HepG2 (cell line): Measurements from ENCODE around the gene RNASE7. TPM values are rescaled to one million over a fixed set of nuclear protein-coding genes. Genes with fewer than 3 reads are reported as not detected.

Experiments
- AHDC1 ChIP-seq: sonication (generic); formaldehyde crosslinking; IDR thresholded peaks from 2 replicates; pipeline ENCODE4 v1.5.1; 2020; ENCODE audit warnings: mild to moderate bottlenecking, missing genetic modification reagents, borderline replicate concordance
- CBX5 ChIP-seq: sonication (generic); formaldehyde crosslinking; IDR thresholded peaks from 2 replicates; pipeline ENCODE4 v1.4.0; 2020; ENCODE audit warnings: missing genetic modification reagents, borderline replicate concordance
- DBP ChIP-seq: sonication (generic); formaldehyde crosslinking; IDR thresholded peaks from 2 replicates; pipeline ENCODE4 v1.4.0; 2020; ENCODE audit warnings: missing genetic modification reagents; ENCODE audit errors: not compliant biosample characterization
- ELF4 ChIP-seq: sonication (generic); formaldehyde crosslinking; IDR thresholded peaks from 2 replicates; pipeline ENCODE4 v1.5.0; 2020; ENCODE audit warnings: missing genetic modification reagents, mild to moderate bottlenecking, moderate library complexity, borderline replicate concordance
- FOXK1 ChIP-seq: sonication (generic); formaldehyde crosslinking; IDR thresholded peaks from 2 replicates; pipeline ENCODE4 v1.4.0; 2020; ENCODE audit warnings: low read depth, missing genetic modification reagents, borderline replicate concordance
- KLF9 ChIP-seq: IDR thresholded peaks from 2 replicates; pipeline ENCODE4 v1.6.1; 2016; ENCODE audit warnings: low read depth
- NFE2L1 ChIP-seq: sonication (generic); formaldehyde crosslinking; IDR thresholded peaks from 2 replicates; pipeline ENCODE4 v1.4.0; 2020; ENCODE audit warnings: missing genetic modification reagents, mild to moderate bottlenecking, borderline replicate concordance
- NKX3-1 ChIP-seq: sonication (generic); formaldehyde crosslinking; IDR thresholded peaks from 2 replicates; pipeline ENCODE4 v1.5.0; 2020; ENCODE audit warnings: missing genetic modification reagents
- RARG ChIP-seq: sonication (generic); formaldehyde crosslinking; IDR thresholded peaks from 2 replicates; pipeline ENCODE4 v1.4.0; 2020; ENCODE audit warnings: low read depth, mild to moderate bottlenecking, missing genetic modification reagents
- SALL2 ChIP-seq: sonication (generic); formaldehyde crosslinking; IDR thresholded peaks from 2 replicates; pipeline ENCODE4 v1.8.1; 2023; ENCODE audit warnings: mild to moderate bottlenecking, missing genetic modification reagents, inconsistent platforms
- SIX4 ChIP-seq: sonication (generic); formaldehyde crosslinking; IDR thresholded peaks from 2 replicates; pipeline ENCODE4 v1.4.0; 2020; ENCODE audit warnings: missing genetic modification reagents
- SRF ChIP-seq: IDR thresholded peaks from 2 replicates; pipeline ENCODE4 v1.6.1; 2011; ENCODE audit warnings: mild to moderate bottlenecking, low read depth, low read length, moderate library complexity
- TFAP4 ChIP-seq: sonication (generic); IDR thresholded peaks from 2 replicates; pipeline ENCODE4 v1.6.1; 2016; ENCODE audit warnings: low read depth, borderline replicate concordance
- YEATS2 ChIP-seq: sonication (generic); formaldehyde crosslinking; IDR thresholded peaks from 2 replicates; pipeline ENCODE4 v1.4.0; 2020; ENCODE audit warnings: missing genetic modification reagents, borderline replicate concordance
- ZMYM3 ChIP-seq: sonication (generic); formaldehyde crosslinking; IDR thresholded peaks from 2 replicates; pipeline ENCODE4 v1.5.1; 2020; ENCODE audit warnings: mild to moderate bottlenecking, missing genetic modification reagents
- ZNF138 ChIP-seq: sonication (generic); formaldehyde crosslinking; IDR thresholded peaks from 2 replicates; pipeline ENCODE4 v1.5.0; 2020; ENCODE audit warnings: mild to moderate bottlenecking, low read depth, missing genetic modification reagents
- ZNF333 ChIP-seq: sonication (generic); formaldehyde crosslinking; IDR thresholded peaks from 2 replicates; pipeline ENCODE4 v1.4.0; 2020; ENCODE audit warnings: mild to moderate bottlenecking, missing genetic modification reagents, borderline replicate concordance
- ZNF446 ChIP-seq: sonication (generic); formaldehyde crosslinking; IDR thresholded peaks from 2 replicates; pipeline ENCODE4 v1.5.0; 2020; ENCODE audit warnings: mild to moderate bottlenecking, missing genetic modification reagents
- ZNF484 ChIP-seq: sonication (generic); formaldehyde crosslinking; IDR thresholded peaks from 2 replicates; pipeline ENCODE4 v1.5.1; 2020; ENCODE audit warnings: mild to moderate bottlenecking, low read depth, missing genetic modification reagents, borderline replicate concordance
- ZNF550 ChIP-seq: sonication (generic); formaldehyde crosslinking; IDR thresholded peaks from 2 replicates; pipeline ENCODE4 v1.4.0; 2020; ENCODE audit warnings: mild to moderate bottlenecking, missing genetic modification reagents, borderline replicate concordance
- ZNF558 ChIP-seq: sonication (generic); formaldehyde crosslinking; IDR thresholded peaks from 2 replicates; pipeline ENCODE4 v1.9.0; 2022; ENCODE audit warnings: mild to moderate bottlenecking, missing genetic modification reagents, borderline replicate concordance
- ZNF780A ChIP-seq: sonication (generic); formaldehyde crosslinking; IDR thresholded peaks from 2 replicates; pipeline ENCODE4 v1.8.0; 2022; ENCODE audit warnings: mild to moderate bottlenecking, missing genetic modification reagents, moderate library complexity
- polyA plus RNA-seq, 8 experiments: library from polyadenylated mRNA; depleted of rRNA in 3 of 8; stranded (reverse) in 7 of 8; unstranded in 1 of 8; fragments of >200 nt; fragmentation: Illumina TruSeq in 4 of 8; extraction: Trizol in 4 of 8; gene quantifications; 2 replicates each; pipeline versions ENCODE4 v1.2.1 to v1.2.3, GENCODE V29; 2011 to 2016; ENCODE audit warnings: low read depth in 4 of 8, missing spikeins in 1 of 8, mixed read lengths in 1 of 8; ENCODE audit not compliant: insufficient read depth in 1 of 8
- total RNA-seq, 5 experiments: library from RNA; depleted of rRNA; stranded (reverse); fragments of >200 nt; fragmentation: Illumina TruSeq; extraction: Trizol; gene quantifications; 2 replicates each; pipeline ENCODE4 v1.2.3, GENCODE V29; 2016; ENCODE audit warnings: low read depth in 1 of 5

Gene RNASE7
- total and polyA plus RNA-seq, 2 of the 13 experiments (the other 11 are each of a cell fraction or from before 2014, with no cell fraction given), result 0.04 TPM; not detected in 1

- TF ChIP-seq AHDC1 (no peak), TFAP4 (peak; percentile 33; the same call in 1 of the 2 replicates), ZNF550 (CRISPR knock-in tag) (peak; percentile 90; the same call in 1 of the 2 replicates), FOXK1 (CRISPR knock-in tag) (peak; percentile 70; the same call in 1 of the 2 replicates), KLF9 (no peak), CBX5 (CRISPR knock-in tag) (peak; percentile 92; the same call in 1 of the 2 replicates), ZMYM3 (CRISPR knock-in tag) (peak; percentile 59; the same call in 1 of the 2 replicates), ZNF333 (CRISPR knock-in tag) (0 out of 2 replicates have a peak, but pooled peaks have one; percentile 60), SRF (no peak), SALL2 (CRISPR knock-in tag) (peak; percentile 93), ZNF780A (CRISPR knock-in tag) (peak; percentile 58; the same call in 1 of the 2 replicates), DBP (CRISPR knock-in tag) (no peak), SIX4 (CRISPR knock-in tag) (peak; percentile 13; the same call in 1 of the 2 replicates), RARG (CRISPR knock-in tag) (no peak), YEATS2 (CRISPR knock-in tag) (peak; percentile 84; the same call in 1 of the 2 replicates), ZNF484 (CRISPR knock-in tag) (no peak; the same call in 1 of the 2 replicates), ZNF446 (CRISPR knock-in tag) (no peak), NFE2L1 (CRISPR knock-in tag) (peak; percentile 4; the same call in 1 of the 2 replicates), ZNF558 (CRISPR knock-in tag) (no peak), NKX3-1 (CRISPR knock-in tag) (no peak), ZNF138 (CRISPR knock-in tag) (peak; percentile 96; the same call in 1 of the 2 replicates), ELF4 (CRISPR knock-in tag) (no peak)
Observed at GRCh38 chr14:21092273-21093011, 50.3 kb downstream of the RNASE7 start (continued).
